Measurements from ENCODE around the gene TMEM229A.
"Not testable (repeated sequence)": the region's sequence is repeated elsewhere in the genome, so short reads cannot be mapped to it uniquely, and the experiment has no call there.

Gene TMEM229A

DNA sequence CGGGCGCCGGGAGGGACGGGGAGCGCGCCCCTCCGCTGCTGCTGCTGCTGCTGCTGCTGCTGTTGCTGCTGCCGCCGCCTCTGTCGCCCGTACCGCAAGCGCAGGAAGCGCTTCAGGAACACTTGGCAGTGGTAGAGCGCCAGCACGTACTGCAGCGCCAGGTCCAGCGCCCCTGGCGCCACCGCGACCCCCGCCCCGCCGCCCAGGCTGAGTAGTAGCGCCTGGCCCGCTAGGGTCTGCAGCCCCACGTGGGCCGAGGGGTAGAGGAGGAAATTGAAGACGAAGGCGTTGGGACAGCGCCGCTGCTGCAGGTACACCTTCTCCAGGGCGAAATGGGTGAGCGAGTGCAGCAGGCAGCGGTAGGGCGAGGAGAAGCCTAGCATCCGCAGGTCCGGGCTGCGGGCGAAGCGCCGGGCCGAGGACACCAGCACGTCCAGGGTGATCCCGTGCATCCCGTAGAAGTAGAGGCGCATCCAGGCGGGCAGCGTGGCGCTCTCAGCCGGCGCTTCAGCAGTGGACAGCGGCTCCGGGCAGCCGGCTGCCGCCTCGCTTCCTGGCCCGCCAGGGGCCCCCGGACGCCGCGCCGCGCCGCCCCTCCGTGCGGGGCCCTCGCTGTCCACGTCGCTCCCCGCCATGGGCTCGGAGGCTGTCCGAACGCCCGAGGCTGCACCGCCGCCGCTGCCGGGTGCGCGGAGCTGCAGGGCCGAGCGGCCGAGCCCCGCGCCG lies at the start of gene TMEM229A:
TSS of gene TMEM229A (minus strand) at position 699 of the 726 bp plus-strand sequence. CDS start at position 635, 64 bp downstream.
- in situ Hi-C loops (cut with HindIII; ENCODE audit: low sequenced_read_pairs) = no loop called here

- in situ Hi-C loops (cut with HindIII; ENCODE audit: low sequenced_read_pairs) = not testable (repeated sequence)
Observed at GRCh38 chr7:124082234-124082633, 49.4 kb upstream of the TMEM229A start.

DNA sequence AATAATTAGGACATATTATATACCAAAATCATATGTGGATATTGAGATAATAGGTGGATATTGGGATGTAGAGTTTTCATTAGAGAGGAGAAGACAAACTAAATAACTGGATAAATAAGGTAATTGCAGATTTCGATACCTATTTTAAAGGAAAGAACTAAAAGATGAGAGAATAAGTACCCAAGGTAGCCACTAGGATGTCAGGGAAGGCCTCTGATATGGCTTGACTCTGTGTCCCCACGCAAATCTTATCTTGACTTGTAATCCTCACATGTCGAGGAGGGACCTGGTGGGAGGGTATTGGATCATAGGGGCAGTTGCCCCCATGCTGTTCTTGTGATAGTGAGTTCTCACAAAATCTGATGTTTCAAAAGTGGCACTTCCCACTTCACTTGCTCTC lies 44.7 kb upstream of the TMEM229A start:
- in situ Hi-C loops (cut with HindIII; ENCODE audit: low sequenced_read_pairs) = no loop called here

GRCh38 chr7:124076841-124077240 lies 44.0 kb upstream of the TMEM229A start:
- in situ Hi-C loops (cut with HindIII; ENCODE audit: low sequenced_read_pairs) = no loop called here

DNA sequence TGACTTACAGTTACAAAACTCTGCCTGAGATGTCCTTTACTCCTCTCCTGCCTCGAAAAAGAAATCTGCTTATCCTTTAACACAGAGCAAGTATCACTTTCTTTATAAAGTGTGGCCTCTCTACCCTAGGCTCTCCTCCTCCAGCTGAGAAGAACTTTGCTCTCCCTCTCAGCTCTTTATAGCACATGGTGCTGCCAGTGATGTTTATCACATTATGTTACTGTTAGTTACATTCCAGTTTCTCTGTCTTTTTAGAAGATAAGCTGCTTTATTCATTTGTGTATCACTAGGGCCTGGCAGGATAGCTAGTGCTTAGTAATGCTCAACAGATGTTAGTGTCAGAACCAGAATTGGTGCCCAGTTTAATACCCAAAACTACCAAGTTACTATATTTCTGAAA lies 41.1 kb upstream of the TMEM229A start:
- in situ Hi-C loops (cut with HindIII; ENCODE audit: low sequenced_read_pairs) = no loop called here

- in situ Hi-C loops (cut with HindIII; ENCODE audit: low sequenced_read_pairs) = no loop called here
Observed at GRCh38 chr7:124073310-124073645, 40.4 kb upstream of the TMEM229A start.

GRCh38 chr7:124072603-124073309 lies 39.9 kb upstream of the TMEM229A start:
- in situ Hi-C loops (cut with HindIII; ENCODE audit: low sequenced_read_pairs) = no loop called here

GRCh38 chr7:124071843-124072242 lies 39.0 kb upstream of the TMEM229A start:
- in situ Hi-C loops (cut with HindIII; ENCODE audit: low sequenced_read_pairs) = no loop called here

GRCh38 chr7:124062171-124062570 lies 29.3 kb upstream of the TMEM229A start:
- in situ Hi-C loops (cut with HindIII; ENCODE audit: low sequenced_read_pairs) = no loop called here

GRCh38 chr7:124060528-124060927 lies 27.7 kb upstream of the TMEM229A start:
- in situ Hi-C loops (cut with HindIII; ENCODE audit: low sequenced_read_pairs) = no loop called here

GRCh38 chr7:124059375-124059774 lies 26.5 kb upstream of the TMEM229A start:
- in situ Hi-C loops (cut with HindIII; ENCODE audit: low sequenced_read_pairs) = no loop called here

DNA sequence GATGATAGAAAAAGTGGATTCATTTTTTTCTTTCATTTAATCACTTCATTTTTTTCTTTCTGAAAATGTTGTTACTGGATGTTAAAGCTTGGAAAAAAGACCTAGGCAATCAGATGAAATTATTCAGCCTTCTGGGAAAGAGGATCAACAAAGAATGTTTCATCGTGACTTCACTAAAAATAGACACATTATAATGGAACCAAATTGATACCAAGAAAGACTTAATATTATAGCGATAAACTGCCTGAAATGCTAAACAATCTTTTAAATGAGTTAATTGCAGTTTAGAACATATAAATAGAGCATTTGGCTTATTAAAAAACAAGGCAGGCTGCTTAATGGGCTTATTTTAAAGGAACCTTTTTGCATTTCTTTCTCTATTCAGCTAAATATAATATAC lies 25.6 kb upstream of the TMEM229A start:
- in situ Hi-C loops (cut with HindIII; ENCODE audit: low sequenced_read_pairs) = no loop called here

GRCh38 chr7:124057872-124058271 lies 25.0 kb upstream of the TMEM229A start:
- in situ Hi-C loops (cut with HindIII; ENCODE audit: low sequenced_read_pairs) = no loop called here

- in situ Hi-C loops (cut with HindIII; ENCODE audit: low sequenced_read_pairs) = no loop called here
Observed at GRCh38 chr7:124056234-124056633, 23.4 kb upstream of the TMEM229A start.

DNA sequence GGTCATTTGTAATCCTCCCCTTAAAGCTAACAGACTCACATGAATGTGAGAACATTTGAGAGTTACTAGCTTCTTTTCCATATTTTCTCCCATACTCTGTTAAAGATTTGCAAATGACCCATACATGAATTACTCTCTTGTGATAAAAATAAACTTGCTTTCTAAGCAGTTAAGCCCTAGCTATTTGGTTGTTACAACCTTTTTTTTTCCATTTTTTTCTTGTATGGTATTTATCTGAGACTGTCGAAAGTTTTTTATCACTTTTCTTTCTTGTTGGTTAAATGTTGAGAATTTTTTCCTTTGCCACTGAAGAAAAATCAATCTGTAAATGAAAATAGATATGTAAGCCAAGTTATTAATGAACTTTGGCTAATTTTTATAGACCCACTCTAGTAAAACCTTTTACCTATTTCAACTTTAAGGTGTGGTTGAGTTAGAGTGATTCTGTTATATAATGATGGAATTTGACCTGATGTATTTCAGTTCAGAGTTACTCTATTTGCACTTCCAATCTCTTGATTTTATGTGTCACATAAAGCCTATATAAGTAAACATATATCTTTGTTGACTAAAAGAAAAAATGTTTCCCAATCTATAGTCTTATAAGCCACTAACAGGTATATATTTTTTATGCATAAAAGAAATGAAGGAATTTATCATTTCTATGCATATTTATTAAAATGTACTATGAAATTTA lies 19.0 kb upstream of the TMEM229A start:
- in situ Hi-C loops (cut with HindIII; ENCODE audit: low sequenced_read_pairs) = no loop called here

- in situ Hi-C loops (cut with HindIII; ENCODE audit: low sequenced_read_pairs) = no loop called here
Observed at GRCh38 chr7:124042826-124043225, 10.0 kb upstream of the TMEM229A start.

GRCh38 chr7:124041439-124041838 lies 8.6 kb upstream of the TMEM229A start:
- in situ Hi-C loops (cut with HindIII; ENCODE audit: low sequenced_read_pairs) = no loop called here

DNA sequence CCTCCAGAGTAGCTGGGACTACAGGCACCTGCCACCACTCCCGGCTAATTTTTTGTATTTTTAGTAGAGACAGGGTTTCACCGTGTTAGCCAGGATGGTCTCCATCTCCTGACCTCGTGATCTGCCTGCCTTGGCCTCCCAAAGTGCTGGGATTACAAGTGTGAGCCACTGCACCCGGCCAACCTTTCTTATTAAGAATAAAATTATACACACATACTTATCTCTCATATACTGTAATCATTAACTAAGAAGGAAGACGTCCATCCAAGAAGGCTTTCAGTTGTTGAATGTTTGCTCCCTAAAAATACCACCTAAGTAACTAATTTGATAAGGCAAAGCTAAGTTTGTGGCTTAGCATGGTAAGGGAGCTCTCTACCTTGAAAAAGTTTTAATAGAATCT lies 5.0 kb upstream of the TMEM229A start:
- in situ Hi-C loops (cut with HindIII; ENCODE audit: low sequenced_read_pairs) = not testable (repeated sequence)

DNA sequence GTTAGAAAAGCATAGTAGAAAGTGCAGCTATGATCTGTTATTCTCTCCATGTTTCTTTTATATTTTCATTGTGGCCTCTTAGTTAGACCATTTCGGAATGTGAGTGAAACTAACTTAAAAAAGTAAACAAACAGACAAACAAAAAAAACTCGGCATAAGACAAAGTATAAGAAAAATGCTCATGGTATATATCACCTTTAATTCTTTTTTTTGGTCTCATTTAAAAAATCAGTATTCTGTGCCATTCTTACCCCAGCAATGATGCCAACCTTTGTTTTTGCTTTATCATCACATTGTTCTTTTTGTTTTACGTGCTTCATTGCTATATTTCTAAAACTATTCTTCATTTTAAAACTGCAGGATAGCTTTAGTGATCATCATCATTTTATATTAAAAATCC lies 2.8 kb upstream of the TMEM229A start:
- in situ Hi-C loops (cut with HindIII; ENCODE audit: low sequenced_read_pairs) = no loop called here

- in situ Hi-C loops (cut with HindIII; ENCODE audit: low sequenced_read_pairs) = no loop called here
Observed at GRCh38 chr7:124034754-124035100, 1.9 kb upstream of the TMEM229A start.

GRCh38 chr7:124033807-124034753 lies 1.2 kb upstream of the TMEM229A start:
- in situ Hi-C loops (cut with HindIII; ENCODE audit: low sequenced_read_pairs) = no loop called here
